ENCODE results near the gene LAMA4.

LAMA4 gene

DNA sequence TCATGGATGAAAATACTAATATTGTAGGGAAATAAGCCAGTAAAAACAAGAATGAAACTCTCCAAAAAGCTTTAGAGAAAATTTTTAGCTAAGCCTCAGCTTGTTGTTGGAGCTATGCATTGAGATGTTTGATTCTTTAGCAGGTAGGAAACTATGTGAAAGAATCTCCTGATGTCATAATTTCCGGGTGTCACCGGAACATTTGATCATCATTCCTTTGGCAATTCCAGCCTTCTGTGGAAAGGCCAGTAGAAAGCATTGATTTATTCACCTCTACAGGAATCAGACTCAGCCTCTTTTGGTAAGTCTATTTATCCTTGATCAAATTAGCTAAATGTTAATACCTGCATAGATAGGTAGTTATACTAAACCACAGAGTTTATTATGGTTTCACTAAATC, 157.5 kb downstream of the LAMA4 start:
- DNase-seq (ENCODE audit: low read depth in 3 of 3): no peak

DNA sequence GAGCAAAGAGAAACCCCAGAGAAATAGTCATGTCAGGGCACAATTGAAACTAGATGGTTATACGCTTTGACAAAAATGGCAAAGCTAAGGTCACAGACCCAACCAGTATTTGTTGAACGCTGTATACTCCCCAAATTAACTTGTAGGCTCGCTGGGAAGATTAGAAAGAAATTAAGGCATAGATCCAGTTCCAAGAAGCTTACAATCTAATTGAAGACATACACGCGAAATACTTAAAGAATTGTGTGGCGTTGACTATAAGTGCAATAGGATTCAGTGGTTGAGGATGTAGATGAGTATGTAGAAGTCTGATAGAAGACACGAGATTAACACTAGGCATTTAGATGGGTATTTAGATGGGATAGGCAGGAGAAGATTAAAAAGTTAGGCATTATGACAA, 166.5 kb downstream of the LAMA4 start:
- no peak for DNase-seq (ENCODE audit: low read depth in 3 of 3)

GRCh38 chr6:112087136-112087911, 167.0 kb downstream of the LAMA4 start, which contains the start of the genes FAM229B and TUBE1:
TSS of gene FAM229B (plus strand) at chr6:112087591. CDS start at chr6:112099284, 11,693 bp downstream.
TSS of gene TUBE1 (minus strand) at chr6:112087482. CDS start at chr6:112087434, 48 bp downstream.
- DNase-seq (ENCODE audit: low read depth in 3 of 3): peak; percentile 78 to 85 (median 84)

- DNase-seq (ENCODE audit: low read depth in 3 of 3): no peak
Measured at GRCh38 chr6:112086744-112087135, 167.6 kb downstream of the LAMA4 start.

- DNase-seq (ENCODE audit: low read depth in 3 of 3): no peak
Measured at GRCh38 chr6:112085286-112086065, 168.9 kb downstream of the LAMA4 start.

GRCh38 chr6:112081569-112081968, 172.8 kb downstream of the LAMA4 start:
- no peak for DNase-seq (ENCODE audit: low read depth in 3 of 3)

GRCh38 chr6:112066606-112067005, 187.8 kb downstream of the LAMA4 start:
- DNase-seq (ENCODE audit: low read depth in 3 of 3): no peak

DNA sequence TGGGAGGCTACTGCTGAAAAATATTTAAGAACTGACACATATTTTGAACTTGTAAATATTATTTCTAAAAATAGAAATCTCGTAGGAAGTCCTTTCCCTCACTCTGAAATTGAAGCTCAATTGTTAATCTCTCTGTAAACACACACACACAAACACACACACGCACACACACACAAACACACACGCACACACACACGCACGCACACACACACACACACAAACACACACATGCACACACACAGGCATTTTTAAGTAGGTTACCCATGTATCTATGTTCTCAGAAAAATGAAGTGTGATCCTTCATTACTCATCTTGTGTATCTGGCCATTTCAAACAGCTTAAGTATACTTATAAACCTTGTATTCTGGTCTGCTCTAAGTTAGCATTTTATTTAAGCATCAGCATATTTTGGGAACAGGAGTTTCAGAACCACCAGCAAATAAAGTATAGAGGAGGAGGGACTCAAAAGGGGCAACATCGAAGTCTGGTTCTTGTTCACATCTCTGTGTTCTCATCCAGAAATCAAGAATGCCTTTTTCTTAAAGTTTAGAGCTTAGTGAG, 188.9 kb downstream of the LAMA4 start:
- no peak for DNase-seq (ENCODE audit: low read depth in 3 of 3)

GRCh38 chr6:112062966-112063365, 191.4 kb downstream of the LAMA4 start:
- no peak for DNase-seq (ENCODE audit: low read depth in 3 of 3)

- DNase-seq (ENCODE audit: low read depth in 3 of 3): no peak
Measured at GRCh38 chr6:112061605-112062004, 192.8 kb downstream of the LAMA4 start.
